Mesenchymal stem cell (in vitro differentiated cells and primary cell): ENCODE results near the gene GPS1.

Source experiments
- DNase-seq: peaks from one replicate; pipeline ENCODE4 v3.0.0-alpha.2; 2013
- H2AFZ ChIP-seq: one replicate; pipeline ENCODE4 v1.6.1; 2013; ENCODE audit warnings: low read depth, mild to moderate bottlenecking, control low read depth, inconsistent platforms, low read length, moderate library complexity
- H2AK5ac ChIP-seq: 2 replicates; pipeline ENCODE4 v1.6.1; 2013; ENCODE audit warnings: low read length, moderate library complexity, mild to moderate bottlenecking, inconsistent platforms; ENCODE audit not compliant: severe bottlenecking
- H2BK120ac ChIP-seq: one replicate; pipeline ENCODE4 v1.6.1; 2013; ENCODE audit warnings: low read depth, mild to moderate bottlenecking, inconsistent platforms, low read length, moderate library complexity
- H2BK12ac ChIP-seq, 2 experiments: one replicate each; pipeline ENCODE4 v1.6.1; 2013; ENCODE audit warnings: inconsistent platforms in 2 of 2, low read length in 2 of 2, mild to moderate bottlenecking in 2 of 2, moderate library complexity in 2 of 2, control low read depth in 1 of 2
- H2BK15ac ChIP-seq: one replicate; pipeline ENCODE4 v1.6.1; 2013; ENCODE audit warnings: mild to moderate bottlenecking, low read depth, inconsistent platforms; ENCODE audit not compliant: poor library complexity, severe bottlenecking
- H2BK5ac ChIP-seq: 2 replicates; pipeline ENCODE4 v1.6.1; 2013; ENCODE audit warnings: low read depth, mild to moderate bottlenecking, low read length, control low read depth, inconsistent platforms; ENCODE audit not compliant: poor library complexity, severe bottlenecking
- H3K14ac ChIP-seq, 2 experiments: one replicate each; pipeline ENCODE4 v1.6.1; 2013; ENCODE audit warnings: inconsistent platforms in 2 of 2, low read length in 2 of 2, control low read depth in 1 of 2, mild to moderate bottlenecking in 1 of 2, moderate library complexity in 1 of 2
- H3K18ac ChIP-seq, 2 experiments: one replicate each; pipeline ENCODE4 v1.6.1; 2013; ENCODE audit warnings: inconsistent platforms in 2 of 2, low read length in 2 of 2, control low read depth in 1 of 2, low read depth in 1 of 2, mild to moderate bottlenecking in 1 of 2
- H3K23ac ChIP-seq, 2 experiments: one replicate each; pipeline ENCODE4 v1.6.1; 2013; ENCODE audit warnings: inconsistent platforms in 2 of 2, low read length in 2 of 2, mild to moderate bottlenecking in 2 of 2, moderate library complexity in 2 of 2, control low read depth in 1 of 2
- H3K27ac ChIP-seq: 2 replicates; pipeline ENCODE4 v1.5.1; 2013; ENCODE audit warnings: mild to moderate bottlenecking, moderate library complexity, low read length, control low read depth, inconsistent platforms; ENCODE audit not compliant: poor library complexity, severe bottlenecking
- H3K27me3 ChIP-seq, 2 experiments: 2 replicates each; pipeline versions ENCODE4 v1.6.1 to v1.7.0; 2013; ENCODE audit warnings: low read length in 2 of 2, mild to moderate bottlenecking in 2 of 2, moderate library complexity in 2 of 2, control low read depth in 1 of 2, inconsistent platforms in 1 of 2; ENCODE audit not compliant: control insufficient read depth in 1 of 2, insufficient read depth in 1 of 2
- H3K36me3 ChIP-seq, 2 experiments: 2 replicates each; pipeline versions ENCODE4 v1.6.1 to v1.7.0; 2013; ENCODE audit warnings: low read length in 2 of 2, control low read depth in 1 of 2, inconsistent platforms in 1 of 2, low read depth in 1 of 2, mild to moderate bottlenecking in 1 of 2; ENCODE audit not compliant: insufficient read depth in 2 of 2, control insufficient read depth in 1 of 2
- H3K4ac ChIP-seq, 2 experiments: one replicate each; pipeline ENCODE4 v1.6.1; 2013; ENCODE audit warnings: inconsistent platforms in 2 of 2, low read length in 2 of 2, mild to moderate bottlenecking in 2 of 2, moderate library complexity in 2 of 2, control low read depth in 1 of 2, low read depth in 1 of 2
- H3K4me1 ChIP-seq: 2 replicates; pipeline ENCODE4 v1.6.1; 2013; ENCODE audit warnings: low read depth, low read length, control low read depth; ENCODE audit not compliant: control insufficient read depth, insufficient read depth
- H3K4me2 ChIP-seq: 2 replicates; pipeline ENCODE4 v1.6.1; 2013; ENCODE audit warnings: low read length, mild to moderate bottlenecking, inconsistent platforms; ENCODE audit not compliant: poor library complexity, severe bottlenecking
- H3K4me3 ChIP-seq, 2 experiments: 2 replicates each; pipeline versions ENCODE4 v1.5.1 to v1.7.0; 2013; ENCODE audit warnings: low read length in 2 of 2, mild to moderate bottlenecking in 2 of 2, control low read depth in 1 of 2, low read depth in 1 of 2; ENCODE audit not compliant: insufficient read depth in 1 of 2
- H3K79me1 ChIP-seq: replicated peaks from 2 replicates; pipeline ENCODE4 v1.6.1; 2013; ENCODE audit warnings: mild to moderate bottlenecking, control low read depth, low read length, inconsistent platforms; ENCODE audit not compliant: poor library complexity, severe bottlenecking
- H3K9ac ChIP-seq: 2 replicates; pipeline ENCODE4 v1.7.0; 2013; ENCODE audit warnings: mild to moderate bottlenecking, low read length, moderate library complexity
- H3K9me3 ChIP-seq: 2 replicates; pipeline ENCODE4 v1.7.0; 2013; ENCODE audit warnings: mild to moderate bottlenecking, low read length; ENCODE audit not compliant: control insufficient read depth
- H4K8ac ChIP-seq: one replicate; pipeline ENCODE4 v1.6.1; 2013; ENCODE audit warnings: inconsistent platforms, mild to moderate bottlenecking, low read length, moderate library complexity
- H4K91ac ChIP-seq: one replicate; pipeline ENCODE4 v1.6.1; 2013; ENCODE audit warnings: mild to moderate bottlenecking, low read length, inconsistent platforms
- WGBS: methylation state at CpG from one replicate; pipeline ENCODE4 v1.1.7; 2013; ENCODE audit warnings: mixed read lengths; 5-methylcytosine and 5-hydroxymethylcytosine counted together

GPS1 gene

GRCh38 chr17:82020572-82021106, 31.1 kb upstream of the GPS1 start:
- no peak for DNase-seq
- H3K4ac ChIP-seq, result no peak overlapping the region
- peaks cover 34% of the 10 kb centered on the region for H3K79me1 ChIP-seq
- peak overlapping the region in 1 of 2 experiments; percentile 37 for H3K18ac ChIP-seq
- H3K27ac ChIP-seq, result no peak overlapping the region
- H2BK12ac ChIP-seq, result no peak overlapping the region
- H4K91ac ChIP-seq, result no peak overlapping the region
- H3K36me3 ChIP-seq, result peaks cover 15 to 45% of the 10 kb centered on the region in 2 experiments
- no peak overlapping the region for H3K23ac ChIP-seq
- H4K8ac ChIP-seq, result no peak overlapping the region
- no peak overlapping the region for H2BK5ac ChIP-seq
- H3K4me1 ChIP-seq, result peaks cover 39% of the 10 kb centered on the region
- H2AK5ac ChIP-seq, result no peak overlapping the region
- no peak overlapping the region for H2BK120ac ChIP-seq
- no peaks in the 10 kb centered on the region for H3K27me3 ChIP-seq
- no peak overlapping the region for H3K9ac ChIP-seq
- H3K4me2 ChIP-seq, result no peak overlapping the region
- no peak overlapping the region for H3K14ac ChIP-seq
- 96% methylated on average over 14 of the region's 14 CpGs for WGBS
- no peak overlapping the region for H3K4me3 ChIP-seq
- no peaks in the 10 kb centered on the region for H3K9me3 ChIP-seq
- H2AFZ ChIP-seq, result no peak overlapping the region
- H2BK15ac ChIP-seq, result no peak overlapping the region

- Histone ChIP-seq H2BK15ac (no peak overlapping the region), H2BK120ac (no peak overlapping the region), H3K23ac (peak overlapping the region in 1 of 2 experiments; percentile 27), H3K36me3 (peaks cover 15 to 51% of the 10 kb centered on the region in 2 experiments), H2AFZ (no peak overlapping the region), H3K4me1 (peaks cover 39% of the 10 kb centered on the region), H3K9me3 (no peaks in the 10 kb centered on the region), H3K27me3 (no peaks in the 10 kb centered on the region), H3K4ac (no peak overlapping the region), H3K9ac (peak overlapping the region; percentile 89), H3K4me2 (peak overlapping the region; percentile 94), H3K4me3 (peak overlapping the region in 1 of 2 experiments; percentile 93), H3K27ac (no peak overlapping the region), H4K91ac (peak overlapping the region; percentile 3), H2AK5ac (no peak overlapping the region), H4K8ac (no peak overlapping the region), H3K79me1 (peaks cover 34% of the 10 kb centered on the region), H3K18ac (no peak overlapping the region), H2BK5ac (no peak overlapping the region), H3K14ac (no peak overlapping the region), H2BK12ac (peak overlapping the region in 1 of 2 experiments; percentile 32)
- 81% methylated on average over 25 of the region's 25 CpGs for WGBS
- peak; percentile 75 for DNase-seq
These were observed 30.4 kb upstream of the GPS1 start for GRCh38 chr17:82021107-82021899.

- Histone ChIP-seq H3K4me2 (peak overlapping the region; percentile 94), H3K27ac (no peak overlapping the region), H3K4ac (peak overlapping the region in 1 of 2 experiments; percentile 17), H2BK12ac (no peak overlapping the region), H2AK5ac (peak overlapping the region; percentile 38), H3K4me1 (peaks cover 38% of the 10 kb centered on the region), H4K8ac (no peak overlapping the region), H2AFZ (peak overlapping the region; percentile 93), H3K23ac (no peak overlapping the region), H2BK15ac (no peak overlapping the region), H2BK5ac (no peak overlapping the region), H3K18ac (peak overlapping the region; percentile 14 to 88), H3K9me3 (no peaks in the 10 kb centered on the region), H4K91ac (peak overlapping the region; percentile 54), H3K79me1 (peaks cover 34% of the 10 kb centered on the region), H3K4me3 (peak overlapping the region; percentile 90 to 93), H3K27me3 (no peaks in the 10 kb centered on the region), H3K9ac (peak overlapping the region; percentile 89), H3K14ac (peak overlapping the region in 1 of 2 experiments; percentile 94), H2BK120ac (peak overlapping the region; percentile 58), H3K36me3 (peaks cover 15 to 48% of the 10 kb centered on the region in 2 experiments)
- DNase-seq, result peak; percentile 17
- 31% methylated on average over 10 of the region's 10 CpGs for WGBS
These were observed 29.8 kb upstream of the GPS1 start for GRCh38 chr17:82021900-82022309.

GRCh38 chr17:82022310-82022980, 29.3 kb upstream of the GPS1 start, which contains the start of gene CENPX:
Gene CENPX (minus strand): TSS chr17:82022878. CDS start chr17:82022861, 17 bp downstream.
- H3K4ac ChIP-seq, result peak within 1 kb of the TSS; percentile 63 to 71
- H2BK120ac ChIP-seq, result peak within 1 kb of the TSS; percentile 58
- peaks cover 34% of the 10 kb centered on the region for H3K79me1 ChIP-seq
- H3K36me3 ChIP-seq, result peaks cover 11 to 48% of the 10 kb centered on the region in 2 experiments
- H2AK5ac ChIP-seq, result peak within 1 kb of the TSS; percentile 38
- H4K91ac ChIP-seq, result peak within 1 kb of the TSS; percentile 80
- H2BK5ac ChIP-seq, result no peak within 1 kb of the TSS
- H3K27ac ChIP-seq, result no peak within 1 kb of the TSS
- WGBS, result 1% methylated on average over 57 of the region's 64 CpGs
- no peaks in the 10 kb centered on the region for H3K27me3 ChIP-seq
- peak within 1 kb of the TSS; percentile 90 to 93 for H3K4me3 ChIP-seq
- peak within 1 kb of the TSS; percentile 50 to 88 for H3K18ac ChIP-seq
- no peak for DNase-seq
- H2BK12ac ChIP-seq, result peak within 1 kb of the TSS in 1 of 2 experiments; percentile 67
- H3K9ac ChIP-seq, result peak within 1 kb of the TSS; percentile 89
- H3K23ac ChIP-seq, result peak within 1 kb of the TSS in 1 of 2 experiments; percentile 87
- peak within 1 kb of the TSS; percentile 96 for H3K4me2 ChIP-seq
- peaks cover 38% of the 10 kb centered on the region for H3K4me1 ChIP-seq
- no peak within 1 kb of the TSS for H2BK15ac ChIP-seq
- H4K8ac ChIP-seq, result peak within 1 kb of the TSS; percentile 45
- no peaks in the 10 kb centered on the region for H3K9me3 ChIP-seq
- H3K14ac ChIP-seq, result peak within 1 kb of the TSS in 1 of 2 experiments; percentile 95
- H2AFZ ChIP-seq, result peak within 1 kb of the TSS; percentile 93
